Liver (tissue), 9 donors: ENCODE results near the gene PPP1R10. TPM values are rescaled to one million over a fixed set of nuclear protein-coding genes. Genes with fewer than 3 reads are reported as not detected.

Experiments
- DNase-seq: peaks from one replicate; pipeline ENCODE4 v3.0.0-alpha.2; 2017; ENCODE audit warnings: low spot score
- H3K27ac ChIP-seq, 2 donors: one replicate each; pipeline ENCODE4 v1.7.0; 2013; ENCODE audit warnings: inconsistent platforms in 2 of 2, low read length in 2 of 2, control low read depth in 1 of 2, low read depth in 1 of 2, mild to moderate bottlenecking in 1 of 2
- H3K27me3 ChIP-seq, 4 donors: one replicate each; pipeline versions ENCODE4 v1.6.1 to v1.7.0; 2013; ENCODE audit warnings: low read length in 3 of 4, inconsistent platforms in 1 of 4, mild to moderate bottlenecking in 1 of 4, moderate library complexity in 1 of 4; ENCODE audit not compliant: control insufficient read depth in 4 of 4, insufficient read depth in 4 of 4
- H3K36me3 ChIP-seq, 4 donors: one replicate each; pipeline versions ENCODE4 v1.6.1 to v1.7.0; 2013; ENCODE audit warnings: low read length in 3 of 4, mild to moderate bottlenecking in 3 of 4, low read depth in 1 of 4, moderate library complexity in 1 of 4; ENCODE audit not compliant: control insufficient read depth in 4 of 4, insufficient read depth in 3 of 4
- H3K4me1 ChIP-seq, 4 donors: one replicate each; pipeline versions ENCODE4 v1.6.1 to v1.7.0; 2013; ENCODE audit warnings: low read length in 3 of 4, mild to moderate bottlenecking in 3 of 4, moderate library complexity in 1 of 4; ENCODE audit not compliant: control insufficient read depth in 4 of 4, insufficient read depth in 4 of 4
- H3K4me3 ChIP-seq, 3 donors: one replicate each; pipeline versions ENCODE4 v1.6.1 to v1.7.0; 2013; ENCODE audit warnings: low read length in 3 of 3, control low read depth in 1 of 3, low read depth in 1 of 3, mild to moderate bottlenecking in 1 of 3
- H3K9ac ChIP-seq, 2 donors: one replicate each; pipeline ENCODE4 v1.7.0; 2013; ENCODE audit warnings: low read length in 2 of 2, mild to moderate bottlenecking in 2 of 2, moderate library complexity in 2 of 2, control low read depth in 1 of 2, low read depth in 1 of 2
- H3K9me3 ChIP-seq, 4 donors: one replicate each; pipeline versions ENCODE4 v1.6.1 to v1.7.0; 2013; ENCODE audit warnings: low read length in 3 of 4; ENCODE audit not compliant: control insufficient read depth in 4 of 4
- ATF3 ChIP-seq: IDR thresholded peaks from 2 replicates; pipeline ENCODE4 v1.6.1; 2016; ENCODE audit warnings: antibody characterized with exemption
- EGR1 ChIP-seq, 2 donors: IDR thresholded peaks; 2 replicates each; pipeline ENCODE4 v1.6.1; 2016 to 2018; ENCODE audit warnings: antibody characterized with exemption in 2 of 2, low read depth in 2 of 2
- FOXA1 ChIP-seq: IDR thresholded peaks from 2 replicates; pipeline ENCODE4 v1.6.1; 2016; ENCODE audit warnings: antibody characterized with exemption
- FOXA2 ChIP-seq: IDR thresholded peaks from 2 replicates; pipeline ENCODE4 v1.6.1; 2016; ENCODE audit warnings: antibody characterized with exemption
- GABPA ChIP-seq, 2 donors: IDR thresholded peaks in 1 of 2; conservative IDR thresholded peaks in 1 of 2; 2 replicates each; pipeline ENCODE4 v1.6.1; 2016; ENCODE audit warnings: antibody characterized with exemption in 2 of 2, mild to moderate bottlenecking in 1 of 2, moderate library complexity in 1 of 2
- HNF4A ChIP-seq, 2 donors: conservative IDR thresholded peaks; 2 replicates each; pipeline ENCODE4 v1.6.1; 2016; ENCODE audit warnings: antibody characterized with exemption in 2 of 2, mild to moderate bottlenecking in 2 of 2
- HNF4G ChIP-seq: IDR thresholded peaks from 2 replicates; pipeline ENCODE4 v1.6.1; 2016; ENCODE audit warnings: antibody characterized with exemption
- JUND ChIP-seq, 2 donors: IDR thresholded peaks; 2 replicates each; pipeline ENCODE4 v1.6.1; 2016; ENCODE audit warnings: antibody characterized with exemption in 2 of 2
- NR2F2 ChIP-seq: IDR thresholded peaks from 2 replicates; pipeline ENCODE4 v1.6.1; 2016; ENCODE audit warnings: antibody characterized with exemption
- RAD21 ChIP-seq, 2 donors: IDR thresholded peaks; 2 replicates each; pipeline ENCODE4 v1.6.1; 2016; ENCODE audit warnings: antibody characterized with exemption in 2 of 2, mild to moderate bottlenecking in 2 of 2
- RXRA ChIP-seq, 2 donors: IDR thresholded peaks; 2 replicates each; pipeline ENCODE4 v1.6.1; 2017 to 2018; ENCODE audit warnings: antibody characterized with exemption in 2 of 2, mild to moderate bottlenecking in 1 of 2
- SP1 ChIP-seq: IDR thresholded peaks from 2 replicates; pipeline ENCODE4 v1.6.1; 2018; ENCODE audit warnings: antibody characterized with exemption, mild to moderate bottlenecking
- TAF1 ChIP-seq: conservative IDR thresholded peaks from 2 replicates; pipeline ENCODE4 v1.6.1; 2016; ENCODE audit warnings: antibody characterized with exemption, mild to moderate bottlenecking
- YY1 ChIP-seq: IDR thresholded peaks from 2 replicates; pipeline ENCODE4 v1.6.1; 2016; ENCODE audit warnings: antibody characterized with exemption, mild to moderate bottlenecking
- WGBS: extraction: QIAGEN DNeasy Blood & Tissue Kit; methylation state at CpG from one replicate; pipeline ENCODE4 v1.1.7; 2013; 5-methylcytosine and 5-hydroxymethylcytosine counted together
- polyA plus RNA-seq, 2 donors: library from polyadenylated mRNA; stranded (reverse) in 1 of 2; unstranded in 1 of 2; fragments of 200-250 nt in 1 of 2; fragments of >200 nt in 1 of 2; fragmentation: Nextera tagmentation in 1 of 2; extraction: Ambion mirVana in 1 of 2; gene quantifications; one replicate each; pipeline versions ENCODE4 v1.2.1 to v1.2.3, GENCODE V29; 2013 to 2015
- total RNA-seq, 2 donors: library from RNA; depleted of rRNA; stranded (reverse); fragments of >200 nt; gene quantifications; one replicate each; pipeline ENCODE4 v1.2.3, GENCODE V29; 2014
- TF ChIP-seq, protein P1 (sequence below): IDR thresholded peaks from 2 replicates; pipeline ENCODE4 v1.6.1; 2016; ENCODE audit warnings: antibody characterized with exemption
- TF ChIP-seq, protein P2 (sequence below): fragments of 150-350 bp; IDR thresholded peaks from 2 replicates; pipeline ENCODE4 v1.5.1; 2017; ENCODE audit warnings: improper control_type of control experiment, low read depth, low read length; ENCODE audit not compliant: missing input control
- TF ChIP-seq, protein P3 (sequence below): IDR thresholded peaks from 2 replicates; pipeline ENCODE4 v1.6.1; 2016; ENCODE audit warnings: antibody characterized with exemption
- TF ChIP-seq, protein P4 (sequence below): IDR thresholded peaks from 2 replicates; pipeline ENCODE4 v1.6.1; 2016; ENCODE audit warnings: antibody characterized with exemption, mild to moderate bottlenecking
- donor health status: healthy.
- donor health status: healthy.
- donor health status: healthy.
- donor health status: healthy.
- donor health status: healthy.

PPP1R10 gene
- total and polyA plus RNA-seq, 4 donors = 11.1 to 21.1 (median 14.1) TPM

- Histone ChIP-seq H3K9ac (peak overlapping the region; percentile 99 to 100), H3K36me3 (peaks cover 4 to 16% (median 11%) of the 10 kb centered on the region in 4 donors), H3K4me3 (peak overlapping the region; percentile 90 to 97 (median 96)), H3K27me3 (no peaks in the 10 kb centered on the region), H3K9me3 (no peaks in the 10 kb centered on the region), H3K4me1 (peaks cover 2 to 23% (median 14%) of the 10 kb centered on the region in 4 donors), H3K27ac (peak overlapping the region; percentile 83 to 92)
- TF ChIP-seq RXRA (IDR thresholded peaks at IDR 0.05) (peak in 1 of 2 donors; percentile 9), ATF3 (peak; percentile 14), SP1 (no peak), TAF1 (no peak), JUND (IDR thresholded peaks at IDR 0.05) (peak in 1 of 2 donors; percentile 23), FOXA1 (no peak)
- WGBS = under 1% methylated on average over 10 of the region's 10 CpGs
- peak; percentile 56 for DNase-seq
Observed at GRCh38 chr6:30615958-30616810, 859 bp downstream of the PPP1R10 start.

GRCh38 chr6:30615219-30615957 is 1.7 kb downstream of the PPP1R10 start:
- no peaks in the 10 kb centered on the region for H3K9me3 ChIP-seq
- peak; percentile 63 for DNase-seq

More at GRCh38 chr6:30615219-30615957, 1.7 kb downstream of the PPP1R10 start:
- TF ChIP-seq YY1 (peak; percentile 96), ATF3 (no peak), JUND (IDR thresholded peaks at IDR 0.05) (peak in 1 of 2 donors; percentile 59), EGR1 (IDR thresholded peaks at IDR 0.05; ENCODE audit: low read depth in 2 of 2) (no peak), SP1 (no peak), FOXA2 (no peak), HNF4G (no peak), HNF4A (conservative IDR thresholded peaks at IDR 0.05) (no peak), RXRA (IDR thresholded peaks at IDR 0.05) (no peak), GABPA (IDR thresholded peaks at IDR 0.05 in 1 of 2, conservative IDR thresholded peaks at IDR 0.05 in 1 of 2) (peak in 1 of 2 donors; percentile 17), FOXA1 (no peak), RAD21 (IDR thresholded peaks at IDR 0.05) (no peak), TAF1 (peak; percentile 62), NR2F2 (no peak)
- TF ChIP-seq, protein P1, sequence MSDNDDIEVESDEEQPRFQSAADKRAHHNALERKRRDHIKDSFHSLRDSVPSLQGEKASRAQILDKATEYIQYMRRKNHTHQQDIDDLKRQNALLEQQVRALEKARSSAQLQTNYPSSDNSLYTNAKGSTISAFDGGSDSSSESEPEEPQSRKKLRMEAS = no peak
- TF ChIP-seq, protein P2, sequence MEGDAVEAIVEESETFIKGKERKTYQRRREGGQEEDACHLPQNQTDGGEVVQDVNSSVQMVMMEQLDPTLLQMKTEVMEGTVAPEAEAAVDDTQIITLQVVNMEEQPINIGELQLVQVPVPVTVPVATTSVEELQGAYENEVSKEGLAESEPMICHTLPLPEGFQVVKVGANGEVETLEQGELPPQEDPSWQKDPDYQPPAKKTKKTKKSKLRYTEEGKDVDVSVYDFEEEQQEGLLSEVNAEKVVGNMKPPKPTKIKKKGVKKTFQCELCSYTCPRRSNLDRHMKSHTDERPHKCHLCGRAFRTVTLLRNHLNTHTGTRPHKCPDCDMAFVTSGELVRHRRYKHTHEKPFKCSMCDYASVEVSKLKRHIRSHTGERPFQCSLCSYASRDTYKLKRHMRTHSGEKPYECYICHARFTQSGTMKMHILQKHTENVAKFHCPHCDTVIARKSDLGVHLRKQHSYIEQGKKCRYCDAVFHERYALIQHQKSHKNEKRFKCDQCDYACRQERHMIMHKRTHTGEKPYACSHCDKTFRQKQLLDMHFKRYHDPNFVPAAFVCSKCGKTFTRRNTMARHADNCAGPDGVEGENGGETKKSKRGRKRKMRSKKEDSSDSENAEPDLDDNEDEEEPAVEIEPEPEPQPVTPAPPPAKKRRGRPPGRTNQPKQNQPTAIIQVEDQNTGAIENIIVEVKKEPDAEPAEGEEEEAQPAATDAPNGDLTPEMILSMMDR = no peak
- TF ChIP-seq, protein P3, sequence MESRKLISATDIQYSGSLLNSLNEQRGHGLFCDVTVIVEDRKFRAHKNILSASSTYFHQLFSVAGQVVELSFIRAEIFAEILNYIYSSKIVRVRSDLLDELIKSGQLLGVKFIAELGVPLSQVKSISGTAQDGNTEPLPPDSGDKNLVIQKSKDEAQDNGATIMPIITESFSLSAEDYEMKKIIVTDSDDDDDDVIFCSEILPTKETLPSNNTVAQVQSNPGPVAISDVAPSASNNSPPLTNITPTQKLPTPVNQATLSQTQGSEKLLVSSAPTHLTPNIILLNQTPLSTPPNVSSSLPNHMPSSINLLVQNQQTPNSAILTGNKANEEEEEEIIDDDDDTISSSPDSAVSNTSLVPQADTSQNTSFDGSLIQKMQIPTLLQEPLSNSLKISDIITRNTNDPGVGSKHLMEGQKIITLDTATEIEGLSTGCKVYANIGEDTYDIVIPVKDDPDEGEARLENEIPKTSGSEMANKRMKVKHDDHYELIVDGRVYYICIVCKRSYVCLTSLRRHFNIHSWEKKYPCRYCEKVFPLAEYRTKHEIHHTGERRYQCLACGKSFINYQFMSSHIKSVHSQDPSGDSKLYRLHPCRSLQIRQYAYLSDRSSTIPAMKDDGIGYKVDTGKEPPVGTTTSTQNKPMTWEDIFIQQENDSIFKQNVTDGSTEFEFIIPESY = no peak
- TF ChIP-seq, protein P4, sequence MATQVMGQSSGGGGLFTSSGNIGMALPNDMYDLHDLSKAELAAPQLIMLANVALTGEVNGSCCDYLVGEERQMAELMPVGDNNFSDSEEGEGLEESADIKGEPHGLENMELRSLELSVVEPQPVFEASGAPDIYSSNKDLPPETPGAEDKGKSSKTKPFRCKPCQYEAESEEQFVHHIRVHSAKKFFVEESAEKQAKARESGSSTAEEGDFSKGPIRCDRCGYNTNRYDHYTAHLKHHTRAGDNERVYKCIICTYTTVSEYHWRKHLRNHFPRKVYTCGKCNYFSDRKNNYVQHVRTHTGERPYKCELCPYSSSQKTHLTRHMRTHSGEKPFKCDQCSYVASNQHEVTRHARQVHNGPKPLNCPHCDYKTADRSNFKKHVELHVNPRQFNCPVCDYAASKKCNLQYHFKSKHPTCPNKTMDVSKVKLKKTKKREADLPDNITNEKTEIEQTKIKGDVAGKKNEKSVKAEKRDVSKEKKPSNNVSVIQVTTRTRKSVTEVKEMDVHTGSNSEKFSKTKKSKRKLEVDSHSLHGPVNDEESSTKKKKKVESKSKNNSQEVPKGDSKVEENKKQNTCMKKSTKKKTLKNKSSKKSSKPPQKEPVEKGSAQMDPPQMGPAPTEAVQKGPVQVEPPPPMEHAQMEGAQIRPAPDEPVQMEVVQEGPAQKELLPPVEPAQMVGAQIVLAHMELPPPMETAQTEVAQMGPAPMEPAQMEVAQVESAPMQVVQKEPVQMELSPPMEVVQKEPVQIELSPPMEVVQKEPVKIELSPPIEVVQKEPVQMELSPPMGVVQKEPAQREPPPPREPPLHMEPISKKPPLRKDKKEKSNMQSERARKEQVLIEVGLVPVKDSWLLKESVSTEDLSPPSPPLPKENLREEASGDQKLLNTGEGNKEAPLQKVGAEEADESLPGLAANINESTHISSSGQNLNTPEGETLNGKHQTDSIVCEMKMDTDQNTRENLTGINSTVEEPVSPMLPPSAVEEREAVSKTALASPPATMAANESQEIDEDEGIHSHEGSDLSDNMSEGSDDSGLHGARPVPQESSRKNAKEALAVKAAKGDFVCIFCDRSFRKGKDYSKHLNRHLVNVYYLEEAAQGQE = no peak
- H3K27ac ChIP-seq = peak overlapping the region; percentile 83 to 92
- no peaks in the 10 kb centered on the region for H3K27me3 ChIP-seq
- H3K4me3 ChIP-seq = peak overlapping the region; percentile 90 to 97 (median 96)
- 1% methylated on average over 10 of the region's 10 CpGs for WGBS
- H3K9ac ChIP-seq = peak overlapping the region; percentile 99 to 100
- peaks cover 3 to 13% (median 8%) of the 10 kb centered on the region in 4 donors for H3K36me3 ChIP-seq
- H3K4me1 ChIP-seq = peaks cover 2 to 23% (median 14%) of the 10 kb centered on the region in 4 donors
